ENCODE results near the gene OR6B1.

OR6B1 gene

GRCh38 chr7:144000020-144000419 is at the start of gene OR6B1:
Gene OR6B1 (plus strand): TSS chr7:144000320. CDS start chr7:144003997, 3,677 bp downstream.
- DNase-seq (ENCODE audit: low read depth), result no peak

- no peak for DNase-seq (ENCODE audit: low read depth)
Observed at GRCh38 chr7:143953421-143953820, 46.7 kb upstream of the OR6B1 start.

GRCh38 chr7:143954135-143954534 is 46.0 kb upstream of the OR6B1 start:
- DNase-seq (ENCODE audit: low read depth), result no peak

- no peak for DNase-seq (ENCODE audit: low read depth)
Observed at GRCh38 chr7:143954544-143954943, 45.6 kb upstream of the OR6B1 start, which contains the start of gene OR2F1. Gene OR2F1 (plus strand): TSS chr7:143954844. CDS start chr7:143959971, 5,127 bp downstream.

- DNase-seq (ENCODE audit: low read depth), result no peak
Observed at GRCh38 chr7:143958781-143959180, 41.3 kb upstream of the OR6B1 start.

GRCh38 chr7:143960813-143961610 is 39.1 kb upstream of the OR6B1 start:
- no peak for DNase-seq (ENCODE audit: low read depth)

GRCh38 chr7:143965280-143965679 is 34.8 kb upstream of the OR6B1 start:
- no peak for DNase-seq (ENCODE audit: low read depth)

GRCh38 chr7:143967398-143967797 is 32.7 kb upstream of the OR6B1 start:
- DNase-seq (ENCODE audit: low read depth), result no peak

- no peak for DNase-seq (ENCODE audit: low read depth)
Observed at GRCh38 chr7:143973870-143974416, 26.2 kb upstream of the OR6B1 start.

GRCh38 chr7:143974459-143974858 is 25.7 kb upstream of the OR6B1 start:
- no peak for DNase-seq (ENCODE audit: low read depth)

- DNase-seq (ENCODE audit: low read depth), result no peak
Observed at GRCh38 chr7:143975617-143976016, 24.5 kb upstream of the OR6B1 start.

- DNase-seq (ENCODE audit: low read depth), result no peak
Observed at GRCh38 chr7:143978585-143978984, 21.5 kb upstream of the OR6B1 start.

GRCh38 chr7:143979359-143979758 is 20.8 kb upstream of the OR6B1 start:
- no peak for DNase-seq (ENCODE audit: low read depth)

- DNase-seq (ENCODE audit: low read depth), result no peak
Observed at GRCh38 chr7:143979998-143980397, 20.1 kb upstream of the OR6B1 start.

GRCh38 chr7:143980746-143981510 is 19.2 kb upstream of the OR6B1 start:
- DNase-seq (ENCODE audit: low read depth), result no peak

GRCh38 chr7:143983960-143984359 is 16.2 kb upstream of the OR6B1 start:
- no peak for DNase-seq (ENCODE audit: low read depth)

- DNase-seq (ENCODE audit: low read depth), result no peak
Observed at GRCh38 chr7:143987513-143987912, 12.6 kb upstream of the OR6B1 start.

- no peak for DNase-seq (ENCODE audit: low read depth)
Observed at GRCh38 chr7:143988976-143989745, 11.0 kb upstream of the OR6B1 start.

- DNase-seq (ENCODE audit: low read depth), result no peak
Observed at GRCh38 chr7:143992670-143993069, 7.5 kb upstream of the OR6B1 start.

- DNase-seq (ENCODE audit: low read depth), result no peak
Observed at GRCh38 chr7:143993924-143994323, 6.2 kb upstream of the OR6B1 start.

GRCh38 chr7:144001543-144001942 is 1.4 kb downstream of the OR6B1 start:
- DNase-seq (ENCODE audit: low read depth), result no peak

- DNase-seq (ENCODE audit: low read depth), result no peak
Observed at GRCh38 chr7:144004703-144005102, 4.6 kb downstream of the OR6B1 start.

Measured in activated T-helper 1 cell treated with Interleukin-2 at 50 U/mL for 16 hours (primary cell).